A549 treated with CpdA at 1 μM for 4 hours (cell line): ENCODE results near the gene WBP2NL. TPM values are rescaled to one million over a fixed set of nuclear protein-coding genes. Genes with fewer than 3 reads are reported as not detected.

Experiments
- total RNA-seq: library from RNA; stranded (reverse); fragments of 200-300 nt; extraction: Qiagen RNA extraction; gene quantifications from 5 replicates; pipeline ENCODE4 v1.2.3, GENCODE V29; 2022; ENCODE audit warnings: low read depth

Gene WBP2NL, protein sequence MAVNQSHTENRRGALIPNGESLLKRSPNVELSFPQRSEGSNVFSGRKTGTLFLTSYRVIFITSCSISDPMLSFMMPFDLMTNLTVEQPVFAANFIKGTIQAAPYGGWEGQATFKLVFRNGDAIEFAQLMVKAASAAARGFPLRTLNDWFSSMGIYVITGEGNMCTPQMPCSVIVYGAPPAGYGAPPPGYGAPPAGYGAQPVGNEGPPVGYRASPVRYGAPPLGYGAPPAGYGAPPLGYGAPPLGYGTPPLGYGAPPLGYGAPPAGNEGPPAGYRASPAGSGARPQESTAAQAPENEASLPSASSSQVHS
- 0.09 TPM in 1 of 5 replicates, not detected in the others for total RNA-seq

DNA sequence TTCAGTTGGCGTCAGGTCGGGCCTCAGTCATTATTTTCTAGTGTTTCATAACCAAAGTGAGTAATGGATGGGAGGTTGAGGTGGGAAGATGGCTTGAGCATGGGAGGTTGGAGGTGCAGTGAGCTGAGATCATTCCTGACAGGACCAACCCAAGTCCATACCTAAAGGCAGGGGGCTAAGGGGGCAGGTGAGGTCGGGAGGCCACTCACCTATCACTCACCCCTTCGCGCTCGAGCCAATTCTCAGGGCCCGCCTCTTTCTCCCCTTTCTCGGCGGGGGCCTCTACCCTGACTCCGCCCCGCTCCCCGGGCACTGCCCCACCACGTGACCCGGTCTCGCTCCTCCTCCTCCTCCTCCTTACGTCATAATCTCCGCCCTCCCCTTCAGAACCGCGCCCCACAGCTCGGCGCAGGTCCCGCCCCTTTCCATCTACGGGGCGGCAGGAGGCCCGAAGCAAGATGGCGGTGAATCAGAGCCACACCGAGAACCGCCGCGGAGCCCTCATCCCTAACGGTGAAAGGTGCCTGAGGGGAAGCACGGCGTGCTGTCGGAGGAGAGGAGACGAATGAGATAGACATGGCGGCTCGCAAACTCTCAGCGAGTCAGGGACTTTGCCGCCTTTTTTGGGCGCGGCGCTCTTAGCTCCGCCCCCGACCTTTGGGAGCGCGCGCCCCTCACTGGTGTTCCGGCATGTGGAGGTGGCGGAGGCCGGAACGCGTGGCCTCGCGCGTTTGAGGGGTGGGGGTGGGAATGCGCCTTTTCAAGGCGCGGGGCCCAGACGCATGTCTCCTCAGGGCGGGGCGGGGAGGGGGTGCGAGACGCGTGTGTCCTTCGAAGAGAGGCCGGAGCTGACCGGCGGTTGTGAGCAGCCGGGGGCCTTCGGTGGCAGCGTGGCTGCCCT is at the start of gene WBP2NL:
TSS of gene WBP2NL (plus strand) at position 428 of the 901 bp plus-strand sequence. CDS start at position 459, 31 bp downstream.

DNA sequence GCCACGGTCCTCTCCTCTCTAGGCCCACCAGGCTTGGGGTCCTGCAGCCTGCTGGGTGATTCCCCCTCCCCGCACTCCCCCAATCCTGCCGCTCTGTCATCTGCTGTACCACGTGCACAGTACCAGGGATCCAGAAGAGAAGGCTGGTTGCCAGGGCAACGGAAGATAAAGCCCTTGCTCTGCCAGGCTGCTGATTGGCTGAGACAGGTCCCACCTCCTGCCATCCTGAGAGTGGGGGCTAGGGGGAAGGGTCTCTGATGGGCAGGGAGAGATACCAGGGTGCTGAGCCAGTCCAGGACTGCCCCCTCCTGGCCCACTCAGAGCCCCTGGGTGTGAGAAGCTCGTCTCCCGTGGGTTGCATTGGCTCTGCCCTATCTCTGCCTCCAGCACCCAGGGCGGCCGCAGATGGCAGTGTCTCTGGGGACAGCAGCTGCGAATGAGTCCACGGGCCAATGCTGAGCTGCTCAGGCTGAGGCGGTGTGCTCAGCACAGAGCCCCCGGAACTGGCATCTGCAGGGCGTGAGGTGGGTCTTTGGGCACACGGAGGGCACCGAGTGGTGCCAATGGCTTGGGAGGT is 46.6 kb upstream of the WBP2NL start, which contains the start of gene SMIM45:
TSS of gene SMIM45 (plus strand) at position 253 of the 577 bp plus-strand sequence.

DNA sequence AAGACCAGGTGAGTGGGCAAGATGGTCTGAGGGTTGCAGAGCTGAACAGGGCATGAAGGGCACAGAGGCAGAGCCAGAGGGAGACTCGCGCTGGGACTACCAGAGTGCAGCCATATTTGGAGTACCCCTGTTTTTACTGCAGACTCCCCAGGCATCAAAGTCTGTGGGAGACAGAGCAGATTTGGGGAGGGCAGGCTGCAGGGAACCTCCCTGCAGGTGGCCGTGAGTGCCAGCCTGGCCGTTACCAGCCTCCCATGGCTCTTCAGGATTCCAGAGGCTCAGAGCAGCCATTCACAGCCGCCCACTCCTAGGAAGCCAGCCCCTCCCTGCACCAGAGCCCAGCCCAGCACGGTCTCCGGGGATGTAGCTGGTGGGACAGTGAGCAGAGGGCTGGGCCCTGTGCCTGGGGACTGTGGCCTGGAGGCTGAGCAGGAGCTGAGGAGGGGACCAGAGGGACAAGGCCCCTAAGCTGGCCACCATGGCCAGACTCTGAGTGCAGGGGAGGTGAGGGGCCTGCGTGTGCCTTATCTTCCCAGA is 29.4 kb upstream of the WBP2NL start, which contains the start of gene SEPTIN3:
TSS of gene SEPTIN3 (plus strand) at position 334 of the 537 bp plus-strand sequence. CDS start 2,050 bp downstream, outside the sequence.

DNA sequence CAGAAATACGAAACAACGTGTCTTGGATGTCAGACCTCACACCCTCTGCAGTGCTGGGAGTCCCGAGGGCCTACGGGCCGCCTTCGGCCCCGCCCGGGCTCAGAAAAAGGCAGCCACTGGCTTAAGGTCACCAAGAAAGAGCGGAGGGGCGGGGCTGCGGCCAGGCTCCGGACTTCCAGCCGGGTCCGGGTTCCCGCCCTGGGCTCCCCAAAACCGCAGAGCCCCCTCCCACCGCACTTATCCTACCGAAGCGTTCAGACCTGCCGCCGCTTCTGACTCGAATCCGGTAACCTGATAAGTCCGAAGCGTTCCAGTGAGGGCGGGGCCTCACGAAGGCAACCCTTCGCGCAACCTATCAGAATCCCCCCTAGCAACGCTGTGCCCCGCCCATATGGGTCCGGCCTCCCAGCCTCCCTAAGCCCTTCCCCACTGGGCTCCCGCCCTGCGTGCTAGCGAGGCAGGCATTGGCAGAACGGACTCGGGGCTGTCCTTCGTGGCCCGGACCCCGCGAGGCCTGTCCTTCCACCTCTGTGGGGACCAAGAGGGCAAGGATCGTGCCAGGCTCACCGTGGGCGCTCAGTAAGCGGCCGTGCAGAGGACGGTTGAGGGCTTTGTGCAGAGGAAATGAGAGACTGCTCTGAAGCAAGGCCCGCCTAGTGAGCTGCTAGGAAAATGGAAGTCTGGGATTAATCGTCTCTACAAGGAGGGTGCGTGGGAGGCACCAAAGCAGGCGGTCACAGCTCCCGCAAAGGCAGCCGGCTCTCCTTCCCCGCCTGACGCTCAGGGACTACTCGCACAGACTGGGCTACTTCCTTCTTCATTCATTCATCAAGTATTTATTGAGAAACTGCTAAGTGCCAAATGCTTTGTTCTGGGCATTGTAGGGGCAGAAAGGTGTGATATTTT is 72.2 kb downstream of the WBP2NL start, which contains the start of gene NAGA:
TSS of gene NAGA (minus strand) at position 296 of the 906 bp plus-strand sequence. CDS start 515 bp downstream, outside the sequence.

DNA sequence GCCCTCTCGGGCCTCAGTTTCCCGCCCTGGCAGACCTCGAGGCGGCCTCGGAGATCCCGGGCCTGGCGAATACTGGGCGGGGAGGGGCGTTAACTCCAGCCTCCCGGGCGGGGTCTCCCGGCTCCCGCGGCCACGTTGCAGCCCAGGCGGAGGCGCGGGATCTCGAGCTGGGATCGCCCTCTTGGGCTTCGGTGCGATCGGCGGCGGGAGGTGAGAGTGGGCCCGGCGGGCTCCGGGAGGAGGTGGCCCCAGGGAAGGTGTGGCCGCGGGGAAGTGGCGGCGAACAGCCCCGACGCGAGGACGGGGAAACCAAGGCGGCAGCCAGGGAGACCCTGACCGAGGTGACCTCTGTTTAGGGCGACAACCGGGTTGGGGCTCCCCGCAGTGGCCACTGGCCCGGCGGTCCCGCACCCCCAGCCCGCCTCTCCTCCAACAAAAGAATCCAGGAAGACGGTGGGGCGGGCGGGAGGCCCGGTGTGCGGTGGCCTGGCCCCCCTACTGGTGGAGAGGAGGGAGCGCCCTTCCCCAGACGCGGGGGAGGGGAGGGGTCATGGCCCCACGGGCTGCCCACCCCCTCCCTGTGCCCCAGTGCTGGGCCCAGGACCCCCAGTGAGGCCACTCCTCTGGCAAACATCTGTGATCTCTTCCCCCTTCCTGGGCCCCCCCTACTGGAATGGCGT is 75.7 kb downstream of the WBP2NL start, which contains the start of gene PHETA2:
TSS of gene PHETA2 (plus strand) at position 117 of the 680 bp plus-strand sequence. CDS start 3,046 bp downstream, outside the sequence.

Other genes with a start within 250 kb of the WBP2NL start
- 3.3 to 4.1 TPM (median 3.6 TPM) in 5 replicates for gene CCDC134, start 198.1 kb upstream of the WBP2NL start, total RNA-seq
- 24.4 to 32.7 TPM (median 29.5 TPM) in 5 replicates for gene SREBF2, start 165.7 kb upstream of the WBP2NL start, total RNA-seq
- gene SHISA8, start 83.7 kb upstream of the WBP2NL start, total RNA-seq = 0.13 to 0.19 TPM (median 0.15 TPM) in 4 of 5 replicates, not detected in the other
- gene TNFRSF13C, start 72.0 kb upstream of the WBP2NL start, total RNA-seq = 0.13 to 0.30 TPM (median 0.21 TPM) in 5 replicates
- gene CENPM, start 51.6 kb upstream of the WBP2NL start, total RNA-seq = 25.6 to 40.3 TPM (median 36.6 TPM) in 5 replicates
- 1.3 to 1.5 TPM (median 1.4 TPM) in 5 replicates for gene SEPTIN3, start 29.3 kb upstream of the WBP2NL start, total RNA-seq
- 6.1 to 7.7 TPM (median 7.3 TPM) in 5 replicates for gene NAGA, start 72.0 kb downstream of the WBP2NL start, total RNA-seq
- gene PHETA2, start 75.5 kb downstream of the WBP2NL start, total RNA-seq = not detected in 5 replicates
- 20.1 to 41.2 TPM (median 40.8 TPM) in 5 replicates for gene SMDT1, start 80.9 kb downstream of the WBP2NL start, total RNA-seq
- gene NDUFA6, start 92.0 kb downstream of the WBP2NL start, total RNA-seq = 62.2 to 74.5 TPM (median 69.0 TPM) in 5 replicates
- 0.30 to 0.81 TPM (median 0.54 TPM) in 5 replicates for gene CYP2D6, start 132.0 kb downstream of the WBP2NL start, total RNA-seq